ENCODE measurements around the gene ALG14. TPM values are rescaled to one million over a fixed set of nuclear protein-coding genes. Genes with fewer than 3 reads are reported as not detected.

The ALG14 gene
- total and polyA plus RNA-seq, 10 of the 15 experiments (the other 5 are each of a cell fraction or from before 2014, with no cell fraction given): 2.6 to 19.2 (median 7.5) TPM

GRCh38 chr1:94974824-94975223 lies 97.9 kb downstream of the ALG14 start (continued):
- TF ChIP-seq NKRF (conservative IDR thresholded peaks at IDR 0.05) (no peak), E2F4 (IDR thresholded peaks at IDR 0.05; ENCODE audit: low read depth, low read length) (no peak)

GRCh38 chr1:94974241-94974640 lies 98.5 kb downstream of the ALG14 start:
- Histone ChIP-seq H3K27ac (ENCODE audit: control insufficient read depth, insufficient read depth) (no peak overlapping the region), H2AFZ (ENCODE audit: control insufficient read depth, low read depth, low read length) (no peak overlapping the region), H3K4me1 (ENCODE audit: control insufficient read depth, insufficient read depth, low read length) (no peaks in the 10 kb centered on the region), H3K79me2 (ENCODE audit: control insufficient read depth, insufficient read depth, low read length) (no peaks in the 10 kb centered on the region), H3K4me2 (ENCODE audit: control insufficient read depth, insufficient read depth) (no peak overlapping the region), H3K9me3 (replicated peaks; ENCODE audit: control insufficient read depth, insufficient read depth, low read length) (no peaks in the 10 kb centered on the region), H3K9ac (ENCODE audit: control insufficient read depth, insufficient read depth, low read length) (no peak overlapping the region), H3K36me3 (ENCODE audit: control insufficient read depth in 2 of 2, insufficient read depth in 2 of 2, low read length in 1 of 2) (no peaks in the 10 kb centered on the region), H3K4me3 (no peak overlapping the region), H4K20me1 (ENCODE audit: control insufficient read depth, insufficient read depth) (no peaks in the 10 kb centered on the region), H3K27me3 (replicated peaks in 1 of 2; ENCODE audit: control insufficient read depth in 2 of 2, insufficient read depth in 2 of 2, low read length in 1 of 2) (no peaks in the 10 kb centered on the region)
- DNase-seq (ENCODE audit: low read depth, low spot score) (no peak), FAIRE-seq (no peak), ATAC-seq (no peak)
- ChIA-PET RAD21 (ENCODE audit: unreplicated experiment) (no interaction called here), CTCF (no interaction called here), POLR2A (no interaction called here), SMC1A (ENCODE audit: uncharacterized antibody, unreplicated experiment) (interaction anchor here (0.6 kb wide), 2 partner anchors 12 to 124 kb away, joined by 3 read pairs; no protein-coding TSS in a partner anchor)
- TF ChIP-seq SP1 (IDR thresholded peaks at IDR 0.05; ENCODE audit: low read depth, low read length) (no peak), ZNF274 (IDR thresholded peaks at IDR 0.05; ENCODE audit: insufficient read depth, insufficient read length) (no peak), LARP7 (IDR thresholded peaks at IDR 0.05) (no peak), PAX5 (IDR thresholded peaks at IDR 0.05; ENCODE audit: borderline replicate concordance, low read depth, low read length) (no peak), SUZ12 (IDR thresholded peaks at IDR 0.05; ENCODE audit: unreplicated experiment) (no peak), SMAD5 (IDR thresholded peaks at IDR 0.05; ENCODE audit: low read depth) (no peak), FOXM1 (IDR thresholded peaks at IDR 0.05; ENCODE audit: low read depth, low read length) (no peak), SIX5 (IDR thresholded peaks at IDR 0.05; ENCODE audit: low read depth, low read length, severe bottlenecking) (no peak)
- WGBS (ENCODE audit: insufficient coverage, insufficient replicate concordance, low lambda C conversion rate, missing lambda C conversion rate): 93% methylated on average over 1 of the region's 1 CpG
- in situ Hi-C loops (cut with MboI): no loop called here
- intact Hi-C loops (cut with micrococcal nuclease; ENCODE audit: unreplicated experiment): no loop called here
- BruUV-seq (replicated peaks): no TSS peak
